Measurements from ENCODE around the gene AQP7. TPM values are rescaled to one million over a fixed set of nuclear protein-coding genes. Genes with fewer than 3 reads are reported as not detected.

Gene AQP7
- total and polyA plus RNA-seq, 9 of the 15 experiments (the other 6 are each of a cell fraction or from before 2014, with no cell fraction given), result 0.04 to 0.53 (median 0.07) TPM; not detected in 4

- no peak for TF ChIP-seq ZBTB40 (IDR thresholded peaks at IDR 0.05)
- no peak for TF ChIP-seq ZBTB40 (CRISPR knock-in tag; IDR thresholded peaks at IDR 0.05)
- TF ChIP-seq FOXA1 (IDR thresholded peaks at IDR 0.05; ENCODE audit: borderline replicate concordance), result no peak
- no peak for TF ChIP-seq GMEB1 (CRISPR knock-in tag; IDR thresholded peaks at IDR 0.05)
- no peak for TF ChIP-seq HNRNPLL (IDR thresholded peaks at IDR 0.05; ENCODE audit: low read depth, low read length, poor library complexity, severe bottlenecking)
- TF ChIP-seq CREM (IDR thresholded peaks at IDR 0.05; ENCODE audit: low read depth), result no peak
- TF ChIP-seq SIRT6 (IDR thresholded peaks at IDR 0.05; ENCODE audit: low read depth, low read length), result no peak
- no peak for TF ChIP-seq FOXK1 (CRISPR knock-in tag; IDR thresholded peaks at IDR 0.05; ENCODE audit: borderline replicate concordance)
- no peak for TF ChIP-seq ZNF184 (CRISPR knock-in tag; IDR thresholded peaks at IDR 0.05)
Measured at GRCh38 chr9:33349743-33350142, 52.6 kb downstream of the AQP7 start (continued).
